ENCODE results near the gene DCAKD.
"Not testable (repeated sequence)": the region's sequence is repeated elsewhere in the genome, so short reads cannot be mapped to it uniquely, and the experiment has no call there.

DCAKD gene

GRCh38 chr17:45063198-45063597 lies 11.8 kb upstream of the DCAKD start:
- no peak for DNase-seq

GRCh38 chr17:45061606-45062205 lies 10.3 kb upstream of the DCAKD start:
- no peak for DNase-seq

DNA sequence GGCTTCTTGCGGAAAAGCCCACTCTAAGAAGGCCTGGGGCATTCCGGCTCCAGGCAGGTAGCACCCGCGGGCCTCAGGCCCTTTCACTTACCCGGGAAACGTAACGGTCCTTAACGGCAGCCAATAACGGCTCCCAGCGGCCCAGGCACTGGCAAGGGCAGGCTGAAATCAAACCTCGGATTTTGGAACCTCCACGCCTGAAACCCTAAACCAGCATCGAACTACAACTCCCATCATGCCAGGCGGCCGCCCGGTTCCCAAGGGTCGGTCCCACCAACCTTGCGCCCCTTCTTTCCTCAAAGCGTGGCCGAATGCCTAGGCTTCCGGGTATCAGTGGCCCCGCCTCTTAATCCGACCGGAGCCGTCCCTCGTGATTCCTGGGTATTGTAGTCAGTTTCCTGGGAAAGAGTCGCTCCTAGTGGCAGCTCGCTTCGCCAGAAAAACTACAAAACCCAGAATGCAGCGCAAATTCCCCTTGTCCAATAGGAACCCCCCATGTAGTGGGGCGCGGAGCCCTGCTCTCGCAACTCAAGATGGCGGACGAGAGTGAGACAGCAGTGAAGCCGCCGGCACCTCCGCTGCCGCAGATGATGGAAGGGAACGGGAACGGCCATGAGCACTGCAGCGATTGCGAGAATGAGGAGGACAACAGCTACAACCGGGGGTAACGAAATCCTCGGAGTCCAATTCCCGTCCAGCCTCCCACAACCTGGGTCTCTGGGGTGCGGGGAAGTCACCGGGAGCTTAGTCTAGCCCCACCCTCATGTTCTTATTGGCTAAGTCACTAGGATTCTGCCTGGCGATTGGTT lies 9.6 kb upstream of the DCAKD start, which contains the start of gene NMT1:
NMT1 (plus strand) TSS at position 521 of the 809 bp plus-strand sequence; CDS start at position 534, 13 bp downstream.
- DNase-seq = peak; percentile 90

DNA sequence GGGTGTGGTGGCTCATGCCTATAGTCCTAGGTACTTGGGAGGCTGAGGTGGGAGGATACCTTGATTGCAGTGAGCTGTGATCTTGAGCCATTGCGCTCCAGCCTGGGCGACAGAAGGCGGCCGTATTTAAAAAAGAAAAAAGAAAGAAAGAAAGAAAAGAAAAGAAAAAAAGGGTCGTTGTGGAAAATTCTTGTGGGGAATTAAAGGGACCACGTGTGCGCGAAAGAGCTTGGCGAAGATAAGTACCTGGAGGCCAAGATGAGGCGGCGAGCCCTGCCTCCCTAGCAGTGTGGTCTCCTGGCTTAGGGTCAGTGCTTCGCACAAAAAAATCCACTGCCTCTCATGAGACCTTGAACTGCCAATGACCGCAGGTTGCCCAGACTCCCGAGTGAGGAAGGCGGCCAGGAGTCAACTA lies 9.0 kb upstream of the DCAKD start:
- DNase-seq = no peak

- peak; percentile 53 for DNase-seq
Measured at GRCh38 chr17:45052052-45052772, 780 bp upstream of the DCAKD start.

DNA sequence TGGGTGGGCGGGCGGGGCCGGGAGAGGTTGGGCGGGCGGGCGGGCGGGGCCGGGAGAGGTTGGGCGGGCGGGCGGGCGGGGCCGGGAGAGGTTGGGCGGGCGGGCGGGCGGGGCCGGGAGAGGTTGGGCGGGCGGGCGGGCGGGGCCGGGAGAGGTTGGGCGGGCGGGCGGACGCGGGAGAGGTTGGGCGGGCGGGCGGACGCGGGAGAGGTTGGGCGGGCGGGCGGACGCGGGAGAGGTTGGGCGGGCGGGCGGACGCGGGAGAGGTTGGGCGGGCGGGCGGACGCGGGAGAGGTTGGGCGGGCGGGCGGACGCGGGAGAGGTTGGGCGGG lies 254 bp upstream of the DCAKD start:
- DNase-seq = not testable (repeated sequence)

- DNase-seq = peak; percentile 50
Measured at GRCh38 chr17:45050481-45051059, 862 bp downstream of the DCAKD start.

DNA sequence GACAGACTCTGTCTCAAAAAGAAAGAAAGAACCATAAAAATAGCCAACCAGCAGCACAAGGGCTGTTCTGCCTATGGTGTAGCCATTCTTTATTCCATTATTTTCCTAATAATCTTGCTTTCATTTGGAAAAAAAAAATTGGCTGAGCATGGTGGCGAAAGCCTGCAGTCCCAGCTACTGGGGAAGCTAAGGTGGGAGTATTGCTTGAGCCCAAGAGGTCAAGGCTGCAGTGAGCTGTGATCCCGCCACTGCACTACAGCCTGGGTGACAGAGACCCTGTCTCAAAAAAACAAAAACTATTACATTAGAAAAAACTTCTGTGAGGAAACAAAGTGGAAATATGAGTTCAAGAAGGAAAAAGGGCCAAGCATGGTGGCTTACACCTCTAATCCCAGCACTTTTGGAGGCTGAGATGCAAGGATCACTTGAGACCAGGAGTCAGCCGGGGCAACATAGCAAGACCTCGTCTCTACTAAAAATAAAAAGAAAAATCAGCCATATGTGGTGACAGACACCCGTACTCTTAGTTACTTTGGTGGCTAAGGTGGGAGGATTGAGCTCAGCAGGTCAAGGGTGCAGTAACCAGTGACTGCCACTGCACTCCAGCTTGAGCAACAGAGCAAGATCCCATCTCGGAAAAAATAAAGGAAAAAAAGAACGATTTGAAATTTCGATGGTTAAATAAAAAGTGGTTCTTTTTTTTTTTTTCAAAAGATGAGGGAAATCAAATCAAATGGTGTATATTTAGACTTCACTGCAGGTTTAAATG lies 2.5 kb downstream of the DCAKD start:
- DNase-seq = no peak

- no peak for DNase-seq
Measured at GRCh38 chr17:45046537-45047125, 4.8 kb downstream of the DCAKD start.

DNA sequence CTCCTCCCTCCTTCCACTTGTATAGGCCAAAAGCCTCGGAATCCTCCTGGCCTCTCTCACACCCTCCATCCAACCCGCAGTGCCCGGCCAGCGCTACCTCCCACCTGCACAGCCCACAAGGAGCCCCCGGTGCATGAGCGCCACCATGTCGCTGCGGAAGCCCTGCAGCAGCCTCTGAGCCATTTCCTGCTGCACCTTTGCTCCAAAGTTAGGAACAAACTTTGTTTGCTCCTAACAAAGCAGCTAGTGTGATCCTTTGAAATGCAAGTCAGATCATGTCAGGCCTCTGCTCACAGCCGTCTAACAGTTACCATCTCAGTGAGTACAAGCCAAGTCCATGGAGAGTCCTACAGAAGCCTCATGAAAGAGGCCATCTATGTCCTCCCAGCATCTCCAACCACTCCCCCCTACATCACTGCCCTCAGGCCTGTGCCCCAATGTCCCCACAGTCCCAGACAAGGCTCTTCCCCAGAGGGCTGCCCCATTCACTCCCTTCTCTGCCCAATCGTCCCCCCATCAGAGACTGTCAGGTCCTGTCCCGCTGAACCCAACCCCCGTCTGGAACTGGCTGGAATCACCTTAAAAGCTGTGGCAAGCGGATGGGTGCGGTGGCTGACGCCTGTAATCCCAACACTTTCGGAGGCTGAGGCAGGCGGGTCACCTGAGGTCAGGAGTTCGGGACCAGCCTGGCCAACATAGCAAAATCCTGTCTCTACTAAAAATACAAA lies 7.5 kb downstream of the DCAKD start:
- no peak for DNase-seq

DNA sequence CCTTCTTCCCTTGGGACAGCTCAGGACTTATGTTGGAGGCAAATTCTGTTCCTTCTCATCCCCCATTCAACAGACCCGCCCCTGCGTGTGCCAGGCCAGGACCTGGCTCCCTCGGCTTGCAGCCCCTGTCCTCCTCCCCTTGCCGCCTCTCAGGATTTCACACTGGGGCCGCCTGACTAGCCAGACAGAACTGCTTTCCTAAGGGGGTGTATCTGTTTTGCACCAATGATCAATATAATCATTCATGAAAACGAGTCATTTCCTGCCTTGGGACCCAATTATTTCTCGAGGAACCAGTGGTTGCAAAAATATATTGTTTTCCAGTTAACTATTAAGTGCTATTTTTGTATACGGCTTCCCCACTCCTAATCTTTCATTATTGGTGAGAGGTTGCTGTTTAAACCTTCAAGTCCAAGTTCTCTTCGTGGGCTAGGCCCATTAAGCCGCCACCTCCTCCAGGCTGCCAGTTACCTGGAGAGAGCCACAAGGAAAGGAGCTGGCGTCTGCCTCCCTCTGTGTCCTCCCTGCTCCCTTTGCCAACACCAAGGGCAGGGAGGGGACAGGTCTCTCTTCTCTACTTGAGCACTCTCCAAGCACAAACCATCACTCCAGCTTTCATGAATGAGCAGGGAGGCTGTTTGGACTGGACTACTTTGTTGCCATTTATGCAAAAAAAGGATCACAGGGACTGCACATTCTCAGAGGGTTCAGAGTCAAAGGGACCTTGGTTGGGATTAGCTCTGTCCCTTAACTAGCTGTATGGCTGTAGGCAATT lies 8.9 kb downstream of the DCAKD start:
- DNase-seq = no peak

GRCh38 chr17:45040459-45040858 lies 11.0 kb downstream of the DCAKD start:
- no peak for DNase-seq

DNA sequence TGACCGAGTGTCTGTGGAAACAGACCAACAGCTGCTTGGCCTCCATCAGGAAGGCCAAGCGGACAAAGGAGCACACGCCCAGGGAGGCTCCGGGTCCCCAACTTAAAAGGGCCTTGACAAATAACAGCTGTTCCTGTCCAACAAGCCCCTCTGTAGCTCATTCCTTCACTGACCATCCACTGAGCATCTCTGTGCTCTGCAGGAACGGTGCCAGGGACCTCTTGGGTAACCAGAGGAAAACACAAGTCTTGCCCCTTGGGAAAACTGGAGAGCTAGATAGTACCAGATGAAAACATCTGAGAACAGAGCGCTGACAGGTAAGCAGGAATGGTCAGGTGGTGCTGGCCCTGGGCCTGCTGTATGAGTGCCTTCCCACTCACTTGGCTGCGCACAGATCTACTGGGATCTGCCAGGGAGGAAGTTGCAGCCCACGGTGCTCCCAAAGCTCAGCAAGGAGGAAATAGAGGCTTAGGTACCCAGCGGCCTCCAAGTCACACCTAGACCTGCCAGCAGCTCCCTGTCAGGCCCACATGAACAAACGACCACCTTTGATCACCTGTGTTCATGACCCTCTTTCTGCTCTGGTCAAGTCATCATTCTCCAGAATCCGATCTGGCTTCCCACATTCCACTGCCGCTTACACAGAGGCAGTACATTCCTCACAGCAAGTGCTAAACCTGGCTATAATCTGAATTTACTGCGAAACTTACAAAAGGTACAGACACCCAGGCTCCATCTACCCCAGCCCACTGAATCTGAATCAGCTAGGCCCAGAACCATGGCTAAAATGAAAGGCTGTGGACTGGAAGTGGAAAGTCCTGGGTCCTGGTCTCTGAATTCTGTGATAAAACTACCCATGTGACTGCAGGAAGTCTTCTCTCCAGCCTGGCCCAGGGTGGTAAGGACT lies 12.5 kb downstream of the DCAKD start:
- DNase-seq = no peak

DNA sequence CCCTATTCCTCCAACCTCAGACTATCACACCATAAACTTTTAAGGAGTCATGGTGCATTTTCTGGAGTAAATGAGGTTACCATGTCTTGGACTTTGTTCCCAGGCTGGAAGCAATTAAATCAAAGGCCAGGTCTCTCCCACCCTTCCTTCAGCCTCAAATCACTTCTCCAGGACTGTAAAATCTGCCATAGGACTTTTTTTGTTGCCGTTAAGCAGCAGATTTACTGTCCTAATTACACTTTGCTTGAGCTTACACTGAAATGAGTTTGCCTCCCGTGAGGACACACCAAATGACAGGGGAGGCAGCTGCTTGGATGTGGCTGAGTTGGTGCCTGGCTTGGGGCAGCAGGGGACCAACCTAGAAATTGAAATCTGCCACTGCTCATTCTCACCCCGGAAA lies 14.7 kb downstream of the DCAKD start:
- no peak for DNase-seq

DNA sequence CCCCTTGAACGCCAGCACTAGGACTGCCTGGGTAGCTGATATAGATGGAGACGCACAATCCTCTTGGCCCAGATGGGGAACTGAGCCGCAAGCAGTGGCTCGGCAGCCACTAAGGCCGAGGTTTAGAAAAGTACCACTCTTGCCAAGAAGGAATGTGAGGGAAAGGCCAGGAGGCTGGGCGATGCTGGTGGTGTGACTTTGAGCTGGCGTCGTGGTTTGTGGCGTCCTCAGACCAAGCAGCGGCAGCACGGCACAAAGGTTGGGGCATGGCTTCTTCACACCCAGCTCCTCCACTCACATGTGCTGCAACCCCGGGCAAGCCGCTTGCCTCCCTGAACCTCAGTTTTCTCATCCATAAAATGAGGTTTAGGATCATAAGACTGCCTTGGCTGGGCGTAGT lies 15.6 kb downstream of the DCAKD start:
- no peak for DNase-seq

DNA sequence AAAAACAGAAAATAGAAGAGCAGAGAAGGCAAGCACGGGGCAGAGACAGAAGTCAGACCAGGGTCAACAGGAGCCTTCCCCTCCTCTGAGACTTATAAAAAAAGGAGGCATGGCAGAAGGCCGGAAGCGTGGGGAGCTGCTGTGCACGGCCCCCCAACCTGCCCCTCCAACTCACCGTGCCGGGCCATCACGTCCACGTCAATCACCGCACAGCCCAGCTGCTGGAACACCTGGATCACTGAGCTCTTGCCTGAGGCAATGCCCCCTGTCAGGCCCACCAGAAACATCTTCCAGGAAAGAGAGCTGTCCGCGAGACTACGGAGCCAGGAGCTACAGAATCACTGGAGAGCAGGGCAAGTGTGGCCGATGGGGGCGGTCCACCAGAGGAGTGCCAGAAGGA lies 16.8 kb downstream of the DCAKD start:
- DNase-seq = no peak

DNA sequence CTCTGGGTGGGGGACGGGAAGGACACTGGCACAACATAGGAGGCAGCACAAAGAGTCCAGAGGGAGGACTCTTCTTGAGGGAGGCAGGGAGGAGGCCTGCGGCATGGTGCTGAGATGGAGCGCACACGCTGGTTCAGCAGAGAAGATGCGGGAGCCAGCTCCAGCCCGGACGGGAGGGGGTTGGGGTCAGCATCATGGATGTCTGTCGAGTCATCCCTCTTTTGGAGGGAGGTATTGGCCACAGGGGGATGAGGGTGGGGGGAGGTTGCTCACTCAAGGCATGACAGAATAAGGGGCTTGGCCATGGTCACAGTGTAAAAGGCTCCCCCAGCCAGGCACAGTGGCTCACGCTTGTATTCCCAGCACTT lies 19.3 kb downstream of the DCAKD start:
- DNase-seq = no peak

DNA sequence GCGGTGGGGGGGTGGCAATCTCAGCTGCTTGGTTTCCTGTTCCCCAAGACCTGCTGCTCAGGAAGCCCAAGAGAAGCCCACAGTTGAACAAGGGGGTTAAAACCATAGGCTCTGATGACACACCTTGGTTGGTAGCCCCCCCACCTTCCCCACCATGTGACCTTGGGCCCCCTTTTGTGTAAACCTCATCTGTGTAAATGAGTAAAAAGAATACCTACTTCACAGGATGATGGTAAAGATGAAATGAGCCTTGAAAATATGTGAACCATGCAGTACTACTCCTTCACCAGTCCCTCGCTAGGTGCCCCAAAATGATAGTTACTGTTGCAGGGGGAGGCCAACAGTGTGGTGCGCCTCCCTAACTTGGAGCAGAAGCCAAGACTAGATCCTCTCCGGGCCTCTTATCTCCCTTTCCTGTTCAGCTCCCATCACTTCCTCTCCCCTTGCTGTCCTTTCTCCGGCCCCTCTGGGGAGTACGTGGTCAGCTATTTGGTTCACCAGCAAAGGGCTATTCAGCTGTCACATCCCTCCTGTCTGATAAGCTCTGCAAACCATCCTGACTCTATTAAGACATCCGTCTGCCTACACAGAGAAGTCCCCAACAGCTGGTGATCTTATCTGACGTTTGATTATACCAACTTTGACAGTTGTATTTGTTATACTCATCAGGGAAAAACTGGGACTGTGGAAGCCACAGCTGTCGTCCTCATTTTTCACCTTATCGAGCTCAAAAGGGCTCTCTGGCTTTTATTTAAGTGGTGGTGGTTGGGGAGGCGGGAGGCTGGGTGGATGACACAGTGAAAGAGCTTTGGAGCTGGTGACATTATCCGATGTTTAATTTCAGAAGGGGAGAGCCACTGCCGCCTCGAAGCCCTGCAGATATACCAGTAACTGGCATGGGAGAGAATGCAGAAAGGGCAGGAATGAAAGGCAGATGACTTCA lies 19.9 kb downstream of the DCAKD start:
- DNase-seq = no peak

GRCh38 chr17:45030733-45031132 lies 20.7 kb downstream of the DCAKD start:
- no peak for DNase-seq

Data from activated CD4-positive, CD25-positive, alpha-beta regulatory T cell treated with anti-CD3 and anti-CD28 coated beads, Interleukin-2, amount 50 U/mL, for 72 hours (primary cell).